Measurements from ENCODE around the gene DYNC1H1.

DNA sequence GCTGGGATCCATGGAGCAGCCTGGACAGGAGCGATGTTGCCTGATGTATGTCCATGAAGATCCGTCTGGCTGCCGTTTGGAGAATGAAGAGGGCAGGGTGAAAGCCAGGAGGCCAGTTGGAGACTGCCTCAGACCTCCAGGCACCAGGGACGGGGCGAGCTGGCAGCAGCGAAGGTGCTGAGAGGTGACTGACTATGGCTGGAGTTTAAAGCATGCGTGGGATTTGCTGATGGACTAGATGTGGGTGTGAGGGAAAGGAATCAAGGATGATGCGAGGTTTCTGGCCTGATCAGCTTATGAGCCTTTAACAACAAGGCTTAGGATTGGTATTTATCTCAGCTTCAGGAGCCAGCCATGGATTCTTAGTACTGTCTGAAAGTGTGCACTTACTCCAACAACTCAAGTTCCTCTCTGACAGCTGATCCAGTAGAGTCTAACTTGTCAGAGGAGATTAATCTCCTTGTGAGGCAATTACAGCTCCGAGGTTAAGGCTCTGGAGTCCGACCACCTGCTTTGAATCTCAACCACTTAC lies 49.4 kb downstream of the DYNC1H1 start:
- TF ChIP-seq POLR2A (IDR thresholded peaks at IDR 0.05) (no peak), POLR2AphosphoS5 (IDR thresholded peaks at IDR 0.05) (no peak)
- TF ChIP-seq, protein P1, sequence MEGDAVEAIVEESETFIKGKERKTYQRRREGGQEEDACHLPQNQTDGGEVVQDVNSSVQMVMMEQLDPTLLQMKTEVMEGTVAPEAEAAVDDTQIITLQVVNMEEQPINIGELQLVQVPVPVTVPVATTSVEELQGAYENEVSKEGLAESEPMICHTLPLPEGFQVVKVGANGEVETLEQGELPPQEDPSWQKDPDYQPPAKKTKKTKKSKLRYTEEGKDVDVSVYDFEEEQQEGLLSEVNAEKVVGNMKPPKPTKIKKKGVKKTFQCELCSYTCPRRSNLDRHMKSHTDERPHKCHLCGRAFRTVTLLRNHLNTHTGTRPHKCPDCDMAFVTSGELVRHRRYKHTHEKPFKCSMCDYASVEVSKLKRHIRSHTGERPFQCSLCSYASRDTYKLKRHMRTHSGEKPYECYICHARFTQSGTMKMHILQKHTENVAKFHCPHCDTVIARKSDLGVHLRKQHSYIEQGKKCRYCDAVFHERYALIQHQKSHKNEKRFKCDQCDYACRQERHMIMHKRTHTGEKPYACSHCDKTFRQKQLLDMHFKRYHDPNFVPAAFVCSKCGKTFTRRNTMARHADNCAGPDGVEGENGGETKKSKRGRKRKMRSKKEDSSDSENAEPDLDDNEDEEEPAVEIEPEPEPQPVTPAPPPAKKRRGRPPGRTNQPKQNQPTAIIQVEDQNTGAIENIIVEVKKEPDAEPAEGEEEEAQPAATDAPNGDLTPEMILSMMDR (IDR thresholded peaks at IDR 0.05) = no peak
